Right lobe of liver (tissue), 4 donors: ENCODE results near the gene HDGFL1.

Experiments used
- CTCF ChIP-seq, 4 donors: fragments of 200-600 bp in 3 of 4; fragments of 450-650 bp in 1 of 4; IDR thresholded peaks; one replicate each; pipeline versions ENCODE4 v1.5.1 to v1.8.0; 2016 to 2022; ENCODE audit warnings: antibody characterized with exemption in 4 of 4, mild to moderate bottlenecking in 2 of 4
- POLR2A ChIP-seq: fragments of 450-650 bp; IDR thresholded peaks from one replicate; pipeline ENCODE4 v1.6.1; 2017; ENCODE audit warnings: antibody characterized with exemption, mild to moderate bottlenecking
- donor health status: DM: no; HTN: no; CAD: no.
- donor health status: DM: no; HTN: no; CAD: no.
- donor health status: DM: no; HTN: yes; CAD: no.

GRCh38 chr6:22621028-22621427 is 51.7 kb downstream of the HDGFL1 start:
- TF ChIP-seq CTCF (IDR thresholded peaks at IDR 0.05) (no peak), POLR2A (no peak)
